Neutrophil (primary cell): ENCODE measurements around the gene LYPD6B.
A peak's percentile ranks its signal among the peaks of the same experiment; 100 is the strongest.

Experiments
- H3K27ac ChIP-seq: fragments of 200-600 bp; sonication (generic); 2 replicates; pipeline ENCODE4 v1.5.1; 2016; ENCODE audit warnings: mild to moderate bottlenecking, moderate library complexity
- H3K27me3 ChIP-seq: fragments of 200-600 bp; sonication (generic); 2 replicates; pipeline ENCODE4 v1.6.0; 2016; ENCODE audit warnings: mild to moderate bottlenecking
- H3K36me3 ChIP-seq: fragments of 200-600 bp; sonication (generic); 2 replicates; pipeline ENCODE4 v1.5.1; 2017
- H3K4me1 ChIP-seq, 2 experiments: fragments of 200-600 bp in 1 of 2; sonication (generic) in 1 of 2; 1 replicate in 1 of 2; 2 replicates in 1 of 2; pipeline versions ENCODE4 v1.5.1 to v1.6.1; 2013 to 2016; ENCODE audit warnings: low read depth in 1 of 2, low read length in 1 of 2, mild to moderate bottlenecking in 1 of 2, moderate library complexity in 1 of 2; ENCODE audit not compliant: control insufficient read depth in 1 of 2, insufficient read depth in 1 of 2
- H3K4me3 ChIP-seq, 2 experiments: fragments of 200-600 bp in 1 of 2; sonication (generic) in 1 of 2; 1 replicate in 1 of 2; 2 replicates in 1 of 2; pipeline ENCODE4 v1.5.1; 2013 to 2016; ENCODE audit warnings: low read depth in 1 of 2, low read length in 1 of 2, mild to moderate bottlenecking in 1 of 2, moderate library complexity in 1 of 2
- H3K9me3 ChIP-seq: fragments of 200-600 bp; sonication (generic); 2 replicates; pipeline ENCODE4 v1.5.1; 2016
- CTCF ChIP-seq: fragments of 200-600 bp; sonication (generic); IDR thresholded peaks from 2 replicates; pipeline ENCODE4 v1.5.1; 2016; ENCODE audit warnings: antibody characterized with exemption

Gene LYPD6B

GRCh38 chr2:149076863-149077412 is 38.4 kb downstream of the LYPD6B start:
- peaks cover 2 to 3% of the 10 kb centered on the region in 2 experiments for H3K4me1 ChIP-seq
- no peak for TF ChIP-seq CTCF
- H3K36me3 ChIP-seq, result no peaks in the 10 kb centered on the region
- no peaks in the 10 kb centered on the region for H3K9me3 ChIP-seq
- H3K4me3 ChIP-seq, result no peak overlapping the region
- H3K27ac ChIP-seq, result no peak overlapping the region
- H3K27me3 ChIP-seq, result no peaks in the 10 kb centered on the region

GRCh38 chr2:149077861-149078260 is 39.4 kb downstream of the LYPD6B start:
- no peaks in the 10 kb centered on the region for H3K9me3 ChIP-seq
- no peak overlapping the region for H3K4me3 ChIP-seq
- no peaks in the 10 kb centered on the region for H3K27me3 ChIP-seq
- TF ChIP-seq CTCF, result no peak
- H3K36me3 ChIP-seq, result no peaks in the 10 kb centered on the region
- H3K4me1 ChIP-seq, result peaks cover 11 to 12% of the 10 kb centered on the region in 2 experiments
- no peak overlapping the region for H3K27ac ChIP-seq

GRCh38 chr2:149080099-149080498 is 41.6 kb downstream of the LYPD6B start:
- TF ChIP-seq CTCF, result no peak
- peaks cover 34% of the 10 kb centered on the region in 2 experiments for H3K4me1 ChIP-seq
- H3K4me3 ChIP-seq, result no peak overlapping the region
- no peaks in the 10 kb centered on the region for H3K9me3 ChIP-seq
- H3K27ac ChIP-seq, result no peak overlapping the region
- H3K36me3 ChIP-seq, result no peaks in the 10 kb centered on the region
- H3K27me3 ChIP-seq, result no peaks in the 10 kb centered on the region

- Histone ChIP-seq H3K4me1 (peaks cover 42 to 43% of the 10 kb centered on the region in 2 experiments), H3K9me3 (no peaks in the 10 kb centered on the region), H3K36me3 (no peaks in the 10 kb centered on the region), H3K4me3 (no peak overlapping the region), H3K27ac (no peak overlapping the region), H3K27me3 (no peaks in the 10 kb centered on the region)
- TF ChIP-seq CTCF, result no peak
Observed at GRCh38 chr2:149080971-149081370, 42.5 kb downstream of the LYPD6B start.

- H3K27ac ChIP-seq, result peak overlapping the region; percentile 44
- no peaks in the 10 kb centered on the region for H3K36me3 ChIP-seq
Observed at GRCh38 chr2:149082079-149082478, 43.6 kb downstream of the LYPD6B start.

More at GRCh38 chr2:149082079-149082478, 43.6 kb downstream of the LYPD6B start:
- Histone ChIP-seq H3K4me3 (no peak overlapping the region), H3K27me3 (no peaks in the 10 kb centered on the region), H3K9me3 (no peaks in the 10 kb centered on the region), H3K4me1 (peaks cover 49 to 52% of the 10 kb centered on the region in 2 experiments)
- TF ChIP-seq CTCF, result no peak
